T-cell (primary cell): ENCODE data around the gene AKT2. TPM values are rescaled to one million over a fixed set of nuclear protein-coding genes. Genes with fewer than 3 reads are reported as not detected.
A peak's percentile ranks its signal among the peaks of the same experiment; 100 is the strongest.

Experiments
- ATAC-seq, 4 experiments: fragments of 200-7000 bp in 3 of 4; fragments of 150-1000 bp in 1 of 4; cut with Tn5 transposase; replicated peaks in 1 of 4; 1 replicate in 3 of 4; 2 replicates in 1 of 4; pipeline ENCODE4 v1.10.0; 2021; ENCODE audit warnings: moderate library complexity in 3 of 4, mild to moderate bottlenecking in 2 of 4, moderate number of reproducible peaks in 1 of 4
- CTCF ChIA-PET, 2 donors: fragments of 300-600 bp; sonication (Branson Sonifier 250); formaldehyde crosslinking; loops; one replicate each; lab custom pipeline; 2022; ENCODE audit warnings: antibody characterized with exemption in 2 of 2; lab: Charles Lee
- POLR2A ChIA-PET, 2 donors: fragments of 300-600 bp; sonication (Branson Sonifier 250); formaldehyde crosslinking; loops; one replicate each; lab custom pipeline; 2022; ENCODE audit warnings: antibody characterized with exemption in 2 of 2; lab: Charles Lee
- DNase-seq, 35 experiments: peaks; one replicate each; pipeline versions ENCODE4 v3.0.0 to v3.0.0-alpha.2; 2013 to 2023
- H3K27ac ChIP-seq: one replicate; pipeline ENCODE4 v1.5.1; 2013; ENCODE audit warnings: low read length
- H3K27me3 ChIP-seq, 2 experiments: replicated peaks in 1 of 2; 1 replicate in 1 of 2; 2 replicates in 1 of 2; pipeline versions ENCODE4 v1.6.1 to v1.7.0; 2013; ENCODE audit warnings: low read length in 1 of 2, mixed read lengths in 1 of 2; ENCODE audit not compliant: control insufficient read depth in 2 of 2, insufficient read depth in 2 of 2; ENCODE audit errors: extremely low read depth in 1 of 2
- H3K36me3 ChIP-seq, 2 donors: 1 replicate in 1 of 2; 2 replicates in 1 of 2; pipeline versions ENCODE4 v1.6.1 to v1.7.0; 2013; ENCODE audit warnings: low read length in 1 of 2; ENCODE audit not compliant: control insufficient read depth in 2 of 2, insufficient read depth in 1 of 2; ENCODE audit errors: extremely low read depth in 1 of 2
- H3K4me1 ChIP-seq, 2 experiments: 1 replicate in 1 of 2; 2 replicates in 1 of 2; pipeline versions ENCODE4 v1.6.1 to v1.7.0; 2013; ENCODE audit warnings: low read length in 2 of 2, mixed read lengths in 1 of 2; ENCODE audit not compliant: insufficient read depth in 2 of 2, control insufficient read depth in 1 of 2; ENCODE audit errors: extremely low read depth in 1 of 2
- H3K4me3 ChIP-seq, 2 donors: 1 replicate in 1 of 2; 2 replicates in 1 of 2; pipeline versions ENCODE4 v1.5.1 to v1.7.0; 2013; ENCODE audit warnings: mild to moderate bottlenecking in 2 of 2, low read length in 1 of 2, moderate library complexity in 1 of 2; ENCODE audit not compliant: control insufficient read depth in 1 of 2; ENCODE audit errors: extremely low read depth in 1 of 2
- H3K9me3 ChIP-seq: 2 replicates; pipeline ENCODE4 v1.7.0; 2013
- H3K27ac Mint-ChIP-seq, 2 donors: one replicate each; pipeline ENCODE4 v1.8.0; 2020 to 2021; ENCODE audit warnings: mild to moderate bottlenecking in 2 of 2, mixed read lengths in 2 of 2
- H3K27me3 Mint-ChIP-seq, 2 donors: one replicate each; pipeline ENCODE4 v1.8.0; 2021 to 2022; ENCODE audit warnings: mixed read lengths in 2 of 2
- H3K36me3 Mint-ChIP-seq: one replicate; pipeline ENCODE4 v1.8.0; 2021; ENCODE audit warnings: mixed read lengths
- H3K4me1 Mint-ChIP-seq, 3 donors: one replicate each; pipeline ENCODE4 v1.8.0; 2020 to 2022; ENCODE audit warnings: mixed read lengths in 3 of 3, mild to moderate bottlenecking in 1 of 3
- H3K4me3 Mint-ChIP-seq, 3 donors: one replicate each; pipeline ENCODE4 v1.8.0; 2020 to 2022; ENCODE audit warnings: mild to moderate bottlenecking in 3 of 3, mixed read lengths in 3 of 3, moderate library complexity in 3 of 3
- H3K9me3 Mint-ChIP-seq, 3 donors: one replicate each; pipeline ENCODE4 v1.8.0; 2020 to 2022; ENCODE audit warnings: mixed read lengths in 3 of 3
- WGBS: methylation state at CpG from one replicate; pipeline ENCODE4 v1.1.5; 2013; ENCODE audit warnings: missing lambda C conversion rate; ENCODE audit not compliant: insufficient coverage; 5-methylcytosine and 5-hydroxymethylcytosine counted together
- total RNA-seq, 35 experiments: library from RNA in 6 of 35; stranded (reverse) in 6 of 35; fragments of 120-200 nt in 1 of 35; gene quantifications; one replicate each; pipeline versions ENCODE4 v1.2.1 to v1.2.4 and lab custom pipeline; 2013 to 2026

AKT2 gene
- total RNA-seq, 5 donors from 2014 or later (not counting 1 experiment from before 2014, with no cell fraction given), result 169 to 218 (median 172) TPM

- CTCF ChIA-PET, result interaction anchor here in 1 of 2 donors (0.7 kb wide), 1 partner anchor 15 kb away, joined by 8 read pairs; no protein-coding TSS in a partner anchor
Observed at GRCh38 chr19:40286971-40287421, 1.9 kb upstream of the AKT2 start.

DNA sequence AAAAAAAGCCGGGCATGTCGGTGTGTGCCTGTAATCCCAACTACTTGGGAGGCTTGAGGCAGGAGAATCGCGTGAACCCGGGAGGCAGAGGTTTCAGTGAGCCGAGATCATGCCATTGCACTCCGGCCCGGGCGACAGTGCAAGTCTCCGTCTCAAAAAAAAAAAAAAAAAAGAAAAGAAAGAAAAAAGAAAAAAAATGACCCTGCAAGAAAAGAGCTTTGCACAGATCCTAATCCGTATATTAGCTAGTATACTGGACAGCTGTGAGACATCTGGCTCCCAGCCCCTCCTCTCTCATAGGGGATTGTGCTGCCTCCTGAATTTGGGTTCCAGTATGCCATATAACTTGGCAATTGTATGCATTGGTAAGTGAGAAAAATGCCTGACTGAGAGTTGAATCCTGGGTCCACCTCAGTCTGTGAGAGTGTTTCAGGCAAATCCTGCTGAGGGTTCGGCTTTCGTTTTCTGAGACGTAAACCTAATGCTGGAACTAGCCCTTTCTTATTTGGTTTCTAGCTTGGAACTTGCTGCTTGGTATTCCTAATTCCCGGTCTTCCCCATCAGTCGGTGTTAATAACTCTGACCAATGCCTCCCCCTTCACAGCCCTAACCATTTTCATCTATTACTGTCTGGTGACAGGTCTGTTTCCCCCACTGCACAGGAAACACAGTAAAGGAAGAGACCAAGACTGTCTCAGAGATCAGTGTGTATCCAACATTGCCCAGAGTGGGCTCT, 1.3 kb upstream of the AKT2 start:
- 99% methylated on average over 11 of the region's 16 CpGs for WGBS
- Histone ChIP-seq H3K27ac (peak overlapping the region; percentile 97), H3K36me3 (peaks cover 0 to 13% of the 10 kb centered on the region in 2 donors), H3K27me3 (no peaks in the 10 kb centered on the region), H3K4me1 (peaks cover 14 to 43% of the 10 kb centered on the region in 2 experiments), H3K4me3 (no peak overlapping the region), H3K9me3 (no peaks in the 10 kb centered on the region)
- CTCF ChIA-PET, result interaction anchor here (0.6 to 0.7 kb wide), 4 partner anchors 15 to 1078 kb away, joined by 3 to 8 read pairs (median 4); no protein-coding TSS in a partner anchor
- DNase-seq (no peak), ATAC-seq (no peak)
- peak overlapping the region; percentile 59 to 85 (median 73) for H3K4me3 Mint-ChIP-seq
- peak overlapping the region; percentile 93 to 99 for H3K27ac Mint-ChIP-seq
- peaks cover 3% of the 10 kb centered on the region for H3K36me3 Mint-ChIP-seq
- H3K9me3 Mint-ChIP-seq, result no peaks in the 10 kb centered on the region
- peaks cover 41 to 46% (median 44%) of the 10 kb centered on the region in 3 donors for H3K4me1 Mint-ChIP-seq
- no peaks in the 10 kb centered on the region for H3K27me3 Mint-ChIP-seq
- POLR2A ChIA-PET, result interaction anchor here (0.6 to 0.7 kb wide), 4 partner anchors 63 to 453 kb away, joined by 3 to 9 read pairs (median 6); partner anchors contain the start of gene MAP3K10 (in 1 of the 2)

More at GRCh38 chr19:40286971-40287421, 1.9 kb upstream of the AKT2 start:
- ATAC-seq (no peak), DNase-seq (no peak)
- no peak overlapping the region for H3K4me3 ChIP-seq
- H3K9me3 Mint-ChIP-seq, result no peaks in the 10 kb centered on the region
- peaks cover 0 to 8% of the 10 kb centered on the region in 2 donors for H3K36me3 ChIP-seq
- peaks cover 36 to 40% (median 38%) of the 10 kb centered on the region in 3 donors for H3K4me1 Mint-ChIP-seq
- 100% methylated on average over 4 of the region's 8 CpGs for WGBS
- H3K9me3 ChIP-seq, result no peaks in the 10 kb centered on the region
- H3K27ac Mint-ChIP-seq, result peak overlapping the region; percentile 66 to 93
- H3K36me3 Mint-ChIP-seq, result peaks cover 3% of the 10 kb centered on the region
- POLR2A ChIA-PET, result interaction anchor here in 1 of 2 donors (0.6 kb wide), 2 partner anchors 95 to 454 kb away, joined by 3 to 4 read pairs; partner anchors contain the start of gene MAP3K10
- no peaks in the 10 kb centered on the region for H3K27me3 ChIP-seq
- H3K4me3 Mint-ChIP-seq, result peak overlapping the region in 2 of 3 donors; percentile 59 to 85
- no peak overlapping the region for H3K27ac ChIP-seq
- no peaks in the 10 kb centered on the region for H3K27me3 Mint-ChIP-seq
- H3K4me1 ChIP-seq, result peaks cover 14 to 37% of the 10 kb centered on the region in 2 experiments

DNA sequence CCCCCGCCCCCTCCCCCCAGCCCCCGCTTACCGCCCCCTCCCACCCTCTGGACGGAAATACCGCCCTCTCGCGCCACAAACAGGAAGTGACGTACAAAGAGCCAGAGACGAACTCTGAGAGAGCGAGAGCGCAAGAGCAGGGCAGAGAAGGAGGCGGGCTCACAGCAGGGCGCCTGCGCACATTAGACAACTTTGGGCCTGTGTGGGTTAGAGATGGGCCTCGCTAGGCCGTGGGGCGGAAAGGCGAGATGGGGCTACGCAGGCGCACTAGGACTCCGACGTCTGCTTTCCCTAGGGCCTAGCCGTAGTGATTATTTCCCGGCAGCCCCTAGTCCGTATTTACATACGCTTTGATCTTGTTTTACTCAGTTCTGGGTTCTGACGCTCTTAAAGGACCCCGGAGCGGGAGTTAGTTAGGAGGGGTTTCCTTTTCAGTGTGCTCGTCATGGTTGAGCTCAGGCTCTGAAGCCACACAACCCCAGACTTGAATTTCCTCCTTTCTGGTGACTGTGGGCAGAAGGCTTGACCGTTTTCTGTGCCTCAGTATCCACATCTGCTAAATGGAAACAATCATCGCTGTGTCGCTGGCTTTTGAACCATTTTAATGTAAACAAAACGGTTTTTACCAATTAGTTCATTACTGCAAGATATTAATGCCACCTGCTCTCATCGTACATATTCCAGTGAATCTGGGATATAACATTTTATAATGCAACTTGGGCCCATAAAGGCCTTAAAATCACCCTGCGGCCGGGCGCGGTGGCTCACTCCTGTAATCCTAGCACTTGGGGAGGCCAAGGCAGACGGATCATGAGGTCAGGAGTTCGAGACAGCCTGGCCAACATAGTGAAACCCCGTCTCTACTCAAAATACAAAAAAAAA, 449 bp upstream of the AKT2 start:
- WGBS, result 16% methylated on average over 25 of the region's 42 CpGs
- ChIA-PET CTCF (interaction anchor here (0.6 to 0.7 kb wide), 2 partner anchors 19 to 60 kb away, joined by 3 to 4 read pairs; no protein-coding TSS in a partner anchor), POLR2A (interaction anchor here in 1 of 2 donors (0.7 kb wide), 1 partner anchor 62 kb away, joined by 7 read pairs; no protein-coding TSS in a partner anchor)
- peaks cover 17 to 51% of the 10 kb centered on the region in 2 experiments for H3K4me1 ChIP-seq
- H3K9me3 ChIP-seq, result no peaks in the 10 kb centered on the region
- peak; percentile 80 to 91 (median 88) for ATAC-seq
- peak; percentile 88 to 100 (median 98) for DNase-seq
- peak overlapping the region; percentile 97 for H3K27ac ChIP-seq
- Mint-ChIP-seq H3K9me3 (no peaks in the 10 kb centered on the region), H3K4me3 (peak overlapping the region; percentile 73 to 87 (median 85)), H3K27me3 (no peaks in the 10 kb centered on the region), H3K4me1 (peaks cover 48 to 53% (median 52%) of the 10 kb centered on the region in 3 donors), H3K36me3 (peaks cover 3% of the 10 kb centered on the region), H3K27ac (peak overlapping the region; percentile 93 to 99)
- no peaks in the 10 kb centered on the region for H3K27me3 ChIP-seq
- peak overlapping the region; percentile 55 to 64 for H3K4me3 ChIP-seq
- peaks cover 0 to 13% of the 10 kb centered on the region in 2 donors for H3K36me3 ChIP-seq

DNA sequence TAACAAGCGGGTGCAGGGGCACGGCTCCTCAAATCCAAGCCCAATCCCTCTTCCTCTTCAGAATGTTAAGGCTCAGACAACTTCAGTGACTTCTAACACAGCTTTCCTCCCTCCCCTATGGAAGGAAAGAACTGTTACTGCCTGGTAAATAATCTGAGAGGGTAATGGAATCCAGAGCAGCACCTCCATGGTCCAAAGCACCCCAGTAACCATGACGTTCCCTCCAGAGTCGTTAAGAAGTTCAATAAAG, 969 bp downstream of the AKT2 start:
- H3K4me3 Mint-ChIP-seq, result peak overlapping the region; percentile 85 to 95 (median 88)
- Histone ChIP-seq H3K4me3 (peak overlapping the region; percentile 57 to 64), H3K9me3 (no peaks in the 10 kb centered on the region), H3K4me1 (peaks cover 20 to 65% of the 10 kb centered on the region in 2 experiments), H3K27ac (peak overlapping the region; percentile 82), H3K36me3 (peaks cover 0 to 13% of the 10 kb centered on the region in 2 donors), H3K27me3 (no peaks in the 10 kb centered on the region)
- CTCF ChIA-PET, result interaction anchor here in 1 of 2 donors (1.2 kb wide), 1 partner anchor 21 kb away, joined by 3 read pairs; no protein-coding TSS in a partner anchor
- peak overlapping the region; percentile 88 to 89 for H3K27ac Mint-ChIP-seq
- ATAC-seq, result no peak
- peaks cover 58 to 65% (median 62%) of the 10 kb centered on the region in 3 donors for H3K4me1 Mint-ChIP-seq
- no peaks in the 10 kb centered on the region for H3K27me3 Mint-ChIP-seq
- H3K9me3 Mint-ChIP-seq, result no peaks in the 10 kb centered on the region
- no CpG with 5 or more reads among the region's 4 CpGs for WGBS
- no peak for DNase-seq
- POLR2A ChIA-PET, result no interaction called here
- peaks cover 3% of the 10 kb centered on the region for H3K36me3 Mint-ChIP-seq

DNA sequence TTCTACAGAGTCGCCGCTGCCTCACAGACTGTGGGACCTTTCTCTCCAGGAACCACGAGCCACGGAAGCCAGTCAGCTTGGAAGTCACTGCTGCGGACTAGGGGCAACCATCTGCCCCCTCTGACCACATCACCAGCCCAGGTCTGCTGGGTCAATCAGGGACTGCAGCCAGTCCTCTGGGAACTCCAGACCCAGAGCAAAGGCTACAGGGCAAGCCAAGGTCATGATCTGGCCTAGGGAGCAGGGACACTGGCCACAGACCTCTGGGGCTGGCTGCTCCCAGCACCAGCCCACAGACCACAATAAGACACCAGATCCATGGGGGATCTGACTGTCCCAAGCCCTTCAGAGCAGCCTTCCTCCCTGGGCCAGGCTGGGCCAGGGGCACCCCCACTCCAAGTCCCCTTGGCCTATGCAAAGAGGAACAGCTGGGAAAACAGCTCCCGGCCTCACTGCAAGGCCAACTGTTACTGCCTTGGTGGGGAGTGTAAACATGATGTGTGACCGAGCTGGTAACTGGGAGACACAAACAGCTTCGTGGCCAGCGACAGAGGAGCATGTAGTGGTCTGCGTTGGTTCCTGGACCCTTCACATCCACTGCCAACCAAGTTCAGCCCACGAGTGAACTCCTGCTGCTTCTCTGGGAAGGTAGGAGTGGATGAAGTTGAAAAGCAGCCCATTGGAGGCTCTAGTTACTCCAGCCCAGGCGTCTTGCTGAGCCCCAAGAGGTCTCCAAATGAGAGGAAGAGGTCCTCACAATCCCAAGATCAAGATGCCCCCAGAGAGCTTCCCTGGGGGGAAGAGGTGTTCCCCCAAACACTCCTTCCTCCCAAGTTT, 1.5 kb downstream of the AKT2 start:
- Histone ChIP-seq H3K27me3 (no peaks in the 10 kb centered on the region), H3K9me3 (no peaks in the 10 kb centered on the region), H3K27ac (peak overlapping the region; percentile 82), H3K36me3 (peaks cover 0 to 13% of the 10 kb centered on the region in 2 donors), H3K4me3 (peak overlapping the region; percentile 57 to 64), H3K4me1 (peaks cover 20 to 71% of the 10 kb centered on the region in 2 experiments)
- Mint-ChIP-seq H3K9me3 (no peaks in the 10 kb centered on the region), H3K27me3 (no peaks in the 10 kb centered on the region), H3K36me3 (peaks cover 3% of the 10 kb centered on the region), H3K4me1 (peaks cover 60 to 67% (median 64%) of the 10 kb centered on the region in 3 donors), H3K27ac (peak overlapping the region; percentile 88 to 89), H3K4me3 (peak overlapping the region; percentile 85 to 95 (median 88))
- 87% methylated on average over 5 of the region's 12 CpGs for WGBS
- no peak for ATAC-seq
- CTCF ChIA-PET, result interaction anchor here in 1 of 2 donors (1.2 kb wide), 1 partner anchor 22 kb away, joined by 3 read pairs; no protein-coding TSS in a partner anchor
- POLR2A ChIA-PET, result no interaction called here
- DNase-seq, result no peak
